HEK293 (cell line): Measurements from ENCODE around the gene TNXB.
"Not testable (repeated sequence)": the region's sequence is repeated elsewhere in the genome, so short reads cannot be mapped to it uniquely, and the experiment has no call there.

Experiments
- CTCF ChIA-PET: fragments of 350-600 bp; formaldehyde crosslinking; extraction: SDS; loops from one replicate; lab custom pipeline; 2021; ENCODE audit warnings: antibody characterized with exemption; lab: Yijun Ruan, JAX
- POLR2A ChIA-PET: fragments of 300-600 bp; formaldehyde crosslinking; extraction: SDS; loops from one replicate; lab custom pipeline; 2020; ENCODE audit warnings: antibody characterized with exemption, inconsistent platforms; lab: Yijun Ruan, JAX
- H3K27ac ChIP-seq: fragments of 200-500 bp; sonication (Bioruptor generic); 2 replicates; pipeline ENCODE4 v1.5.1; 2014; ENCODE audit warnings: low read depth, low read length, control low read depth, inconsistent platforms; ENCODE audit errors: extremely low read depth
- H3K36me3 ChIP-seq, 2 experiments: fragments of 200-500 bp in 1 of 2; sonication (Bioruptor generic) in 1 of 2; 1 replicate in 1 of 2; 2 replicates in 1 of 2; pipeline ENCODE4 v1.5.1; 2014 to 2017; ENCODE audit warnings: inconsistent platforms in 2 of 2, low read length in 2 of 2; ENCODE audit not compliant: control insufficient read depth in 2 of 2, insufficient read depth in 1 of 2
- H3K4me1 ChIP-seq: fragments of 200-500 bp; sonication (Bioruptor generic); 2 replicates; pipeline ENCODE4 v1.5.1; 2014; ENCODE audit warnings: mild to moderate bottlenecking, low read length, inconsistent platforms; ENCODE audit not compliant: control insufficient read depth, insufficient read depth
- H3K4me3 ChIP-seq: 2 replicates; pipeline ENCODE4 v1.5.1; 2011; ENCODE audit warnings: low read depth, mild to moderate bottlenecking, control low read depth, low read length, moderate library complexity
- H3K9me3 ChIP-seq: fragments of 200-500 bp; sonication (Bioruptor generic); 2 replicates; pipeline ENCODE4 v1.5.1; 2014; ENCODE audit warnings: low read depth, low read length, inconsistent platforms; ENCODE audit not compliant: control insufficient read depth, insufficient read depth
- GLI2 ChIP-seq: fragments of 450-650 bp; formaldehyde crosslinking; IDR thresholded peaks from 2 replicates; pipeline ENCODE4; 2017; ENCODE audit warnings: missing biosample characterization, missing genetic modification characterization, low read depth, borderline replicate concordance
- REST ChIP-seq: fragments of 450-650 bp; formaldehyde crosslinking; IDR thresholded peaks from 2 replicates; pipeline ENCODE4 v1.5.1; 2016; ENCODE audit warnings: missing biosample characterization, missing genetic modification characterization
- SCRT1 ChIP-seq: fragments of 450-650 bp; formaldehyde crosslinking; IDR thresholded peaks from 2 replicates; pipeline ENCODE4 v1.5.1; 2016; ENCODE audit warnings: missing biosample characterization, missing genetic modification characterization, borderline replicate concordance
- ZBTB17 ChIP-seq: fragments of 450-650 bp; formaldehyde crosslinking; IDR thresholded peaks from 2 replicates; pipeline ENCODE4 v1.5.1; 2016; ENCODE audit warnings: missing biosample characterization, missing genetic modification characterization
- ZNF146 ChIP-seq: fragments of 450-650 bp; formaldehyde crosslinking; IDR thresholded peaks from 2 replicates; pipeline ENCODE4 v1.5.1; 2016; ENCODE audit warnings: missing biosample characterization, missing genetic modification characterization
- ZNF391 ChIP-seq: fragments of 450-650 bp; formaldehyde crosslinking; IDR thresholded peaks from 2 replicates; pipeline ENCODE4 v1.5.1; 2016; ENCODE audit warnings: low read depth, missing biosample characterization, missing genetic modification characterization, borderline replicate concordance
- ZNF626 ChIP-seq: fragments of 450-650 bp; sonication (Bioruptor Pico); formaldehyde crosslinking; IDR thresholded peaks from 2 replicates; pipeline ENCODE4 v1.5.1; 2018; ENCODE audit warnings: missing biosample characterization, missing genetic modification characterization, inconsistent platforms
- ZNF837 ChIP-seq: fragments of 450-650 bp; formaldehyde crosslinking; IDR thresholded peaks from 2 replicates; pipeline ENCODE4 v1.5.1; 2016; ENCODE audit warnings: missing biosample characterization, missing genetic modification characterization
- ZSCAN16 ChIP-seq: fragments of 450-650 bp; formaldehyde crosslinking; IDR thresholded peaks from 2 replicates; pipeline ENCODE4 v1.5.1; 2016; ENCODE audit warnings: missing biosample characterization, missing genetic modification characterization
- TF ChIP-seq, protein P1 (sequence below): fragments of 450-650 bp; formaldehyde crosslinking; IDR thresholded peaks from 2 replicates; pipeline ENCODE4 v1.5.1; 2016; ENCODE audit warnings: missing biosample characterization, missing genetic modification characterization
- TF ChIP-seq, protein P2 (sequence below): fragments of 450-650 bp; formaldehyde crosslinking; IDR thresholded peaks from 2 replicates; pipeline ENCODE4 v1.5.1; 2016; ENCODE audit warnings: missing biosample characterization, missing genetic modification characterization

TNXB gene

GRCh38 chr6:32105433-32105832, 3.7 kb downstream of the TNXB start:
- no peaks in the 10 kb centered on the region for H3K9me3 ChIP-seq
- H3K4me3 ChIP-seq, result no peak overlapping the region
- H3K36me3 ChIP-seq, result no peaks in the 10 kb centered on the region
- ChIA-PET POLR2A (no interaction called here), CTCF (interaction anchor here (0.7 to 5.9 kb wide), 3 partner anchors 12 to 58 kb away, joined by 3 to 45 read pairs (median 5); no protein-coding TSS in a partner anchor)
- no peak for TF ChIP-seq GLI2
- peak; percentile 99 for TF ChIP-seq REST (tag by site-specific recombination)
- no peak for TF ChIP-seq ZSCAN16
- H3K4me1 ChIP-seq, result peaks cover 9% of the 10 kb centered on the region; the same call in 1 of the 2 replicates
- H3K27ac ChIP-seq, result no peak overlapping the region

DNA sequence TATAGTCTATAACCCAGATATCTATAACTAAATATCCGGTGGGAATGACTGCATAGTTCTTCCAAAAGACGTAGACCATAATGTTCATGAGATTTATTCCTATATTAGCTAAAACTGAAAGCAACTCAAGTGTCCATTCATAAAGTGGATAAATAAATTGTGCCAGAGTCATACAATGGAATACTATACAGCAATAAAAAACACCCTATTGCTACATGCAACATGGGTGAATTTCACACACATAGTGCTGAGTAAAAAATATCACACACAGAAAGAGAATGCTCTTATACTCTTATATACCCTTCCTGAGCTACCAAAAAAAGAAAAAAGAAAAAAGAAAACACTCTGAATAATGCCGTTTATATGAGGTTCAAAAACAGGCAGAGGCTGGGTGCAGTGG, 6.9 kb downstream of the TNXB start:
- TF ChIP-seq ZNF146 (tag by site-specific recombination) (peak; percentile 85), ZNF626 (tag by site-specific recombination) (no peak)
- Histone ChIP-seq H3K36me3 (no peaks in the 10 kb centered on the region), H3K27ac (no peak overlapping the region), H3K4me1 (no peaks in the 10 kb centered on the region), H3K4me3 (no peak overlapping the region), H3K9me3 (no peaks in the 10 kb centered on the region)
- ChIA-PET CTCF (interaction anchor here (1.1 to 3.2 kb wide), 3 partner anchors 11 to 54 kb away, joined by 3 to 13 read pairs (median 8); no protein-coding TSS in a partner anchor), POLR2A (interaction anchor here (0.8 kb wide), 1 partner anchor 26 kb away, joined by 3 read pairs; the partner anchor contains the start of gene ATF6B)

DNA sequence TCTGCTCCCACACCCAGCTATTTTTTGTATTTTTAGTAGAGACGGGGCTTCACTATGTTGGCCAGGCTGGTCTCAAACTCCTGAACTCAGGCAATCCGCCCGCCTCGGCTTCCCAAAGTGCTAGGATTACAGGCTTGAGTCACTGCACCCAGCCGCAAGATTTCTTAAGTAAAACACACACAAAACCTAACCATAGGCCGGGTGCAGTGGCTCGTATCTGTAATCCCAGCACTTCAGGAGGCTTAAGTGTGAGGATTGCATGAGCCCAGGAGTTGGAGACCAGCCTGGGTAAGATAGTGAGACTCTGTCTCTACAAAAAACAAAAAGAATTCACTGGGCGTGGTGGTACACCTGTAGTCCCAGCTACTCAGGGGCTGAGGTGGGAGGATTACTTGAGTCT, 8.9 kb downstream of the TNXB start:
- H3K36me3 ChIP-seq, H3K4me1 ChIP-seq, H3K9me3 ChIP-seq, H3K27ac ChIP-seq, H3K4me3 ChIP-seq: not testable (repeated sequence)
- POLR2A ChIA-PET, result interaction anchor here (0.7 to 1.1 kb wide), 3 partner anchors 9 to 95 kb away, joined by 3 to 8 read pairs (median 4); partner anchors contain the start of gene TNXB
- CTCF ChIA-PET, result interaction anchor here (0.6 to 1.8 kb wide), 3 partner anchors 18 to 52 kb away, joined by 3 to 12 read pairs (median 3); no protein-coding TSS in a partner anchor

DNA sequence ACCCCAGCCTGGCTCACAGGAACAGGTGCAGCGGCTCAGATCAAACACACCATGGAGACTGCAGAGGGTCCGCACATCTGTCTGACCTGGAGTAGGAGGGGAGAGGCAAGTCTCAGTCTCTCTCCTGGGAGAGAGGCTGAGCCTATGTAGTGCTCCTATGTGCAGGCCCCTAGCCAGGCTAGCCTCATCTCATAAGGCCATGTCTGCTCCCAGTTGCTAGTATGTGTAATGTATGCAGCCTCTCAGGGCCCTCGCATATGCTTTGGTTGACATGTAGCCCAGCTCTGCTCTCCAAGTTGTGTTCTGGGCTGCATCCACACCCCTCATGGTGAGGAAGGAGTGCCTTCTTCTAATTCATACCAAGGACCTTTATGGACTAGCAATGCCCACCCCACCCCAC, 11.8 kb downstream of the TNXB start:
- H3K36me3 ChIP-seq, result no peaks in the 10 kb centered on the region
- H3K4me3 ChIP-seq, result no peak overlapping the region
- H3K9me3 ChIP-seq, result no peaks in the 10 kb centered on the region
- H3K4me1 ChIP-seq, result peaks cover 11% of the 10 kb centered on the region
- H3K27ac ChIP-seq, result no peak overlapping the region
- POLR2A ChIA-PET, result no interaction called here
- TF ChIP-seq ZNF391 (tag by site-specific recombination) (no peak), ZBTB17 (tag by site-specific recombination) (no peak), ZNF837 (tag by site-specific recombination) (no peak), SCRT1 (tag by site-specific recombination) (no peak)
- TF ChIP-seq, protein P1, sequence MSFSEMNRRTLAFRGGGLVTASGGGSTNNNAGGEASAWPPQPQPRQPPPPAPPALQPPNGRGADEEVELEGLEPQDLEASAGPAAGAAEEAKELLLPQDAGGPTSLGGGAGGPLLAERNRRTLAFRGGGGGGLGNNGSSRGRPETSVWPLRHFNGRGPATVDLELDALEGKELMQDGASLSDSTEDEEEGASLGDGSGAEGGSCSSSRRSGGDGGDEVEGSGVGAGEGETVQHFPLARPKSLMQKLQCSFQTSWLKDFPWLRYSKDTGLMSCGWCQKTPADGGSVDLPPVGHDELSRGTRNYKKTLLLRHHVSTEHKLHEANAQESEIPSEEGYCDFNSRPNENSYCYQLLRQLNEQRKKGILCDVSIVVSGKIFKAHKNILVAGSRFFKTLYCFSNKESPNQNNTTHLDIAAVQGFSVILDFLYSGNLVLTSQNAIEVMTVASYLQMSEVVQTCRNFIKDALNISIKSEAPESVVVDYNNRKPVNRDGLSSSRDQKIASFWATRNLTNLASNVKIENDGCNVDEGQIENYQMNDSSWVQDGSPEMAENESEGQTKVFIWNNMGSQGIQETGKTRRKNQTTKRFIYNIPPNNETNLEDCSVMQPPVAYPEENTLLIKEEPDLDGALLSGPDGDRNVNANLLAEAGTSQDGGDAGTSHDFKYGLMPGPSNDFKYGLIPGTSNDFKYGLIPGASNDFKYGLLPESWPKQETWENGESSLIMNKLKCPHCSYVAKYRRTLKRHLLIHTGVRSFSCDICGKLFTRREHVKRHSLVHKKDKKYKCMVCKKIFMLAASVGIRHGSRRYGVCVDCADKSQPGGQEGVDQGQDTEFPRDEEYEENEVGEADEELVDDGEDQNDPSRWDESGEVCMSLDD (tag by site-specific recombination), result no peak
- TF ChIP-seq, protein P2, sequence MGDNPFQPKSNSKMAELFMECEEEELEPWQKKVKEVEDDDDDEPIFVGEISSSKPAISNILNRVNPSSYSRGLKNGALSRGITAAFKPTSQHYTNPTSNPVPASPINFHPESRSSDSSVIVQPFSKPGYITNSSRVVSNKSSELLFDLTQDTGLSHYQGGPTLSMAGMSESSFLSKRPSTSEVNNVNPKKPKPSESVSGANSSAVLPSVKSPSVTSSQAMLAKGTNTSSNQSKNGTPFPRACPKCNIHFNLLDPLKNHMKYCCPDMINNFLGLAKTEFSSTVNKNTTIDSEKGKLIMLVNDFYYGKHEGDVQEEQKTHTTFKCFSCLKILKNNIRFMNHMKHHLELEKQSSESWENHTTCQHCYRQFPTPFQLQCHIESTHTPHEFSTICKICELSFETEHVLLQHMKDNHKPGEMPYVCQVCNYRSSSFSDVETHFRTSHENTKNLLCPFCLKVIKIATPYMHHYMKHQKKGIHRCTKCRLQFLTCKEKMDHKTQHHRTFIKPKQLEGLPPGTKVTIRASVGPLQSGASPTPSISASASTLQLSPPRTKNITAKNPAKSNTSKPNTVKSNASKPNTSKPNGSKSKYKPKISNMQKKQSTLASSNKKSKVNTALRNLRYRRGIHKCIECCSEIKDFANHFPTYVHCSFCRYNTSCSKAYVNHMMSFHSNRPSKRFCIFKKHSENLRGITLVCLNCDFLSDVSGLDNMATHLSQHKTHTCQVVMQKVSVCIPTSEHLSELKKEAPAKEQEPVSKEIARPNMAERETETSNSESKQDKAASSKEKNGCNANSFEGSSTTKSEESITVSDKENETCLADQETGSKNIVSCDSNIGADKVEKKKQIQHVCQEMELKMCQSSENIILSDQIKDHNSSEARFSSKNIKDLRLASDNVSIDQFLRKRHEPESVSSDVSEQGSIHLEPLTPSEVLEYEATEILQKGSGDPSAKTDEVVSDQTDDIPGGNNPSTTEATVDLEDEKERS, result no peak
- TF ChIP-seq, all 188 proteins: peak for 0
- CTCF ChIA-PET, result interaction anchor here (0.6 to 3.9 kb wide), 6 partner anchors 14 to 49 kb away, joined by 3 to 16 read pairs (median 4); no protein-coding TSS in a partner anchor
